Upper lobe of right lung (tissue), 1 donor: ENCODE measurements around the gene ABLIM2. TPM values are rescaled to one million over a fixed set of nuclear protein-coding genes. Genes with fewer than 3 reads are reported as not detected.

Source experiments
- ATAC-seq: fragments of 200-7000 bp; cut with Tn5 transposase; one replicate; pipeline ENCODE4 v1.9.1; 2020; ENCODE audit warnings: mild to moderate bottlenecking, moderate library complexity
- DNase-seq: peaks from one replicate; pipeline ENCODE4 v3.0.0-alpha.2; 2020
- H3K27ac ChIP-seq: fragments of 200-600 bp; one replicate; pipeline ENCODE4 v1.8.0; 2022
- H3K27me3 ChIP-seq: fragments of 200-600 bp; one replicate; pipeline ENCODE4 v1.8.0; 2022; ENCODE audit warnings: mild to moderate bottlenecking
- H3K36me3 ChIP-seq: fragments of 200-600 bp; one replicate; pipeline ENCODE4 v1.8.0; 2022
- H3K4me1 ChIP-seq: fragments of 200-600 bp; one replicate; pipeline ENCODE4 v1.8.0; 2022
- H3K4me3 ChIP-seq: fragments of 200-600 bp; one replicate; pipeline ENCODE4 v1.8.0; 2022; ENCODE audit warnings: mild to moderate bottlenecking
- H3K9me3 ChIP-seq: fragments of 200-600 bp; one replicate; pipeline ENCODE4 v1.8.0; 2022
- intact Hi-C: fragments of 100-400 bp; cut with DNase I; formaldehyde crosslinking; loops from one replicate; pipeline ENCODE4 v1.11.0; 2022
- total RNA-seq: library from RNA; stranded (reverse); fragmentation: NEBNext Ultra II Directional; extraction: Animal tissue kit (Norgen Biotek cat#: 25700); gene quantifications from one replicate; pipeline ENCODE4 v1.2.1, GENCODE V29; 2021
- TF ChIP-seq, protein P1 (sequence below): fragments of 200-600 bp; IDR thresholded peaks from one replicate; pipeline ENCODE4 v1.8.0; 2022; ENCODE audit warnings: antibody characterized with exemption
- donor health status: DM: no; HTN: yes; CAD: no; lungs with severe emphysema.

Gene ABLIM2
- total RNA-seq, 1 donor from 2014 or later, result 12.7 TPM

DNA sequence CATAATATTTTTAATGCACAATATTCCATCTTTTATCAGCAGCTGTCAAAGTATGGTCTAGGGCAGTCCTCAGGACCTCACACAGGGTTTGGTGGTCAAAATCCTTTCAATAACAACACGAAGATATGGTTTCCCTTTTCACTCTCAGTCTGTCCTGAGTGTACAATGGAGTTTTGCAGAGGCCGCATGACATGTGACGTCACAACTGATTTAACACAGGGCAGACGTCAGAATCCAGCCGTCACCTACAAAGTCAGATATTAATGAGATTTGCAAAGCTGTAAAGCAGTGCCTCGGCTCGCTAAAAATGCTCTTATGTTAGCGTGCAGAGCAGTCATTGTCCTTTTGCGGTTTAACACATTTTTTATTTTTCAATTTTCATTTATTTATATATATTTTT lies 12.5 kb downstream of the ABLIM2 start:
- no peaks in the 10 kb centered on the region for H3K36me3 ChIP-seq
- ATAC-seq, result no peak
- no peak for DNase-seq
- no peak overlapping the region for H3K4me3 ChIP-seq
- intact Hi-C loops, result no loop called here
- TF ChIP-seq, protein P1, sequence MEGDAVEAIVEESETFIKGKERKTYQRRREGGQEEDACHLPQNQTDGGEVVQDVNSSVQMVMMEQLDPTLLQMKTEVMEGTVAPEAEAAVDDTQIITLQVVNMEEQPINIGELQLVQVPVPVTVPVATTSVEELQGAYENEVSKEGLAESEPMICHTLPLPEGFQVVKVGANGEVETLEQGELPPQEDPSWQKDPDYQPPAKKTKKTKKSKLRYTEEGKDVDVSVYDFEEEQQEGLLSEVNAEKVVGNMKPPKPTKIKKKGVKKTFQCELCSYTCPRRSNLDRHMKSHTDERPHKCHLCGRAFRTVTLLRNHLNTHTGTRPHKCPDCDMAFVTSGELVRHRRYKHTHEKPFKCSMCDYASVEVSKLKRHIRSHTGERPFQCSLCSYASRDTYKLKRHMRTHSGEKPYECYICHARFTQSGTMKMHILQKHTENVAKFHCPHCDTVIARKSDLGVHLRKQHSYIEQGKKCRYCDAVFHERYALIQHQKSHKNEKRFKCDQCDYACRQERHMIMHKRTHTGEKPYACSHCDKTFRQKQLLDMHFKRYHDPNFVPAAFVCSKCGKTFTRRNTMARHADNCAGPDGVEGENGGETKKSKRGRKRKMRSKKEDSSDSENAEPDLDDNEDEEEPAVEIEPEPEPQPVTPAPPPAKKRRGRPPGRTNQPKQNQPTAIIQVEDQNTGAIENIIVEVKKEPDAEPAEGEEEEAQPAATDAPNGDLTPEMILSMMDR, result no peak
- H3K4me1 ChIP-seq, result peaks cover 14% of the 10 kb centered on the region
- no peaks in the 10 kb centered on the region for H3K9me3 ChIP-seq
- no peaks in the 10 kb centered on the region for H3K27me3 ChIP-seq
- H3K27ac ChIP-seq, result no peak overlapping the region

- Histone ChIP-seq H3K4me1 (peaks cover 14% of the 10 kb centered on the region), H3K27me3 (no peaks in the 10 kb centered on the region), H3K27ac (no peak overlapping the region), H3K9me3 (no peaks in the 10 kb centered on the region), H3K36me3 (no peaks in the 10 kb centered on the region), H3K4me3 (no peak overlapping the region)
- ATAC-seq, result no peak
- TF ChIP-seq, protein P1, result no peak
- intact Hi-C loops, result no loop called here
- DNase-seq, result no peak
Observed at GRCh38 chr4:8144359-8144758, 14.3 kb downstream of the ABLIM2 start.

GRCh38 chr4:8143392-8144140 lies 15.0 kb downstream of the ABLIM2 start:
- H3K9me3 ChIP-seq, result no peaks in the 10 kb centered on the region
- H3K27ac ChIP-seq, result no peak overlapping the region
- H3K4me3 ChIP-seq, result no peak overlapping the region
- no peaks in the 10 kb centered on the region for H3K36me3 ChIP-seq
- intact Hi-C loops, result no loop called here
- TF ChIP-seq, protein P1, result no peak
- H3K27me3 ChIP-seq, result no peaks in the 10 kb centered on the region
- peaks cover 14% of the 10 kb centered on the region for H3K4me1 ChIP-seq
- ATAC-seq, result no peak
- no peak for DNase-seq

DNA sequence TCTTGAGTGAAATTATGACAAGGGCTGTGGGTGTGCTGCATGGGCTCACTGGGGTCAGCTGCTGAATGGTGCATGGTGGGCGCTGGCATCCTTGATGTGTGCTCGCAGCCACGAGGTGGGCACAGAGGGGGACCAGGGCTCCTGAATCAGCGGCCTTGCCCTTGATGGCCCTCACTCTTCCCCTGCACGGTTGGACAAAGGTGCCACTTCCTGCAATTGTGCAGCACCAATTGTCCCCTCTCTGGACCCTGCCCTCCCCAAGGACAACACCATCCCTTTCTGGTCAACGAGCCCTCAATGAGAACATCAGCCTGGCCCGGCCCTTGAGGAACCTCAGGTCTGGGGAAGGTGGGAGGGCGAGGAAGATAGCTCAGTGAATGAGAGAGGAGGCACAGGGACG lies 16.1 kb downstream of the ABLIM2 start:
- Histone ChIP-seq H3K27ac (no peak overlapping the region), H3K36me3 (no peaks in the 10 kb centered on the region), H3K27me3 (no peaks in the 10 kb centered on the region), H3K4me3 (no peak overlapping the region), H3K9me3 (no peaks in the 10 kb centered on the region), H3K4me1 (peaks cover 14% of the 10 kb centered on the region)
- ATAC-seq (no peak), DNase-seq (no peak)
- intact Hi-C loops, result no loop called here
- TF ChIP-seq, protein P1, result no peak

DNA sequence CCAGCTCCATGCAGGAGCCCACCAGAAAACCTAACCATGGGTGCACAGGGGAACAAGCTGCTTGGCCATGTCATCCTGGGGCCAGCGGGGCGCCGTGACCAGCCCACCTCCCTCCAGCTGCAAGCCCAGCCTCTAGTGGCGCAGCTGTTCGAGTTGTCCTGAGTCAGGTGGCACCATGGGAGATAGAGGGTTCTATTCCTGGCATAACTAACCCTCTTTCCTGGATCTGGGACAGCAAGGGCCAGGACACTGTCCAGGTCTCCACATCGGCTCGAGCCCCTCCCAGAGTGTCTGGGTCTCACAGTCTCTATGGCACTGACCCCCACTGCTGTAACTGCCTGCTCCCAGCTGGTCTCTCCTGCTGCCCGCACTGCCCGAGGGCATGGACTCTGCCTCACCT lies 16.7 kb downstream of the ABLIM2 start:
- TF ChIP-seq, protein P1, result no peak
- ATAC-seq (no peak), DNase-seq (no peak)
- Histone ChIP-seq H3K27me3 (no peaks in the 10 kb centered on the region), H3K9me3 (no peaks in the 10 kb centered on the region), H3K27ac (no peak overlapping the region), H3K4me3 (no peak overlapping the region), H3K4me1 (peaks cover 14% of the 10 kb centered on the region), H3K36me3 (no peaks in the 10 kb centered on the region)
- intact Hi-C loops, result no loop called here
